ENCODE data around the gene TMTC1.

DNA sequence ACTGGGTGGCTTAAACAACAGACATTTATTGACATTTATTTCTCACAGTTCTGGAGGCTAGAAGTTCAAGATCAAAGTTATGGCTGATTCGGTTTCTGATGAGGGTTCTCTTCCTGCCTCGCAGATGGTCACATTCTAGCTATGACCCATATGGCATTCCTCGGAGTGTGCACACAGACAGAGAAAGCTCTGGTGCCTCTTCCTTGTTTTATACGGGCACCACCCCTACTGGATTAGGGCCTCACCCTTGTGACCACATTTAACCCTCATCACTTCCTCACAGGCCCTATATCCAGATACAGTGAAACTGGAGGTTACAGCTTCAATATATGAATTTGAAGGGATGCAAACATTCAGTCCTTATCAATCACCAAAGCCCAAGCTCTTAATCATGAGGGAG lies 209.2 kb downstream of the TMTC1 start:
- no peak for TF ChIP-seq POLR2A (IDR thresholded peaks at IDR 0.05)
- TF ChIP-seq, protein P1, sequence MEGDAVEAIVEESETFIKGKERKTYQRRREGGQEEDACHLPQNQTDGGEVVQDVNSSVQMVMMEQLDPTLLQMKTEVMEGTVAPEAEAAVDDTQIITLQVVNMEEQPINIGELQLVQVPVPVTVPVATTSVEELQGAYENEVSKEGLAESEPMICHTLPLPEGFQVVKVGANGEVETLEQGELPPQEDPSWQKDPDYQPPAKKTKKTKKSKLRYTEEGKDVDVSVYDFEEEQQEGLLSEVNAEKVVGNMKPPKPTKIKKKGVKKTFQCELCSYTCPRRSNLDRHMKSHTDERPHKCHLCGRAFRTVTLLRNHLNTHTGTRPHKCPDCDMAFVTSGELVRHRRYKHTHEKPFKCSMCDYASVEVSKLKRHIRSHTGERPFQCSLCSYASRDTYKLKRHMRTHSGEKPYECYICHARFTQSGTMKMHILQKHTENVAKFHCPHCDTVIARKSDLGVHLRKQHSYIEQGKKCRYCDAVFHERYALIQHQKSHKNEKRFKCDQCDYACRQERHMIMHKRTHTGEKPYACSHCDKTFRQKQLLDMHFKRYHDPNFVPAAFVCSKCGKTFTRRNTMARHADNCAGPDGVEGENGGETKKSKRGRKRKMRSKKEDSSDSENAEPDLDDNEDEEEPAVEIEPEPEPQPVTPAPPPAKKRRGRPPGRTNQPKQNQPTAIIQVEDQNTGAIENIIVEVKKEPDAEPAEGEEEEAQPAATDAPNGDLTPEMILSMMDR (IDR thresholded peaks at IDR 0.05): no peak

Data from uterus (tissue), 2 donors.